Inflammatory macrophage treated with lipopolysaccharide for 1 hour (primary cell): ENCODE measurements around the gene NXPH4.

Experiments used
- DNase-seq, 2 donors: peaks; one replicate each; pipeline ENCODE4 v3.0.0-alpha.2; 2020 to 2022

NXPH4 gene

GRCh38 chr12:57216014-57216911 is at the start of gene NXPH4:
NXPH4 (plus strand) TSS chr12:57216794; CDS start chr12:57216970, 176 bp downstream.
- DNase-seq = no peak

GRCh38 chr12:57166971-57167371 is 49.6 kb upstream of the NXPH4 start:
- DNase-seq = peak; percentile 52 to 68

GRCh38 chr12:57168058-57168457 is 48.5 kb upstream of the NXPH4 start:
- no peak for DNase-seq

- DNase-seq = no peak
These were observed 47.4 kb upstream of the NXPH4 start for GRCh38 chr12:57169046-57169795.

GRCh38 chr12:57169969-57170368 is 46.6 kb upstream of the NXPH4 start:
- DNase-seq = no peak

- DNase-seq = no peak
These were observed 46.2 kb upstream of the NXPH4 start for GRCh38 chr12:57170408-57170807.

- no peak for DNase-seq
These were observed 45.7 kb upstream of the NXPH4 start for GRCh38 chr12:57170927-57171326.

- DNase-seq = no peak
These were observed 44.9 kb upstream of the NXPH4 start for GRCh38 chr12:57171668-57172067.

- peak in 1 of 2 donors; percentile 32 for DNase-seq
These were observed 43.5 kb upstream of the NXPH4 start for GRCh38 chr12:57173089-57173488.

- DNase-seq = no peak
These were observed 42.9 kb upstream of the NXPH4 start for GRCh38 chr12:57173683-57174082.

- peak; percentile 40 to 90 for DNase-seq
These were observed 41.0 kb upstream of the NXPH4 start for GRCh38 chr12:57175428-57176138.

- DNase-seq = no peak
These were observed 40.5 kb upstream of the NXPH4 start for GRCh38 chr12:57176139-57176477.

GRCh38 chr12:57176846-57177245 is 39.7 kb upstream of the NXPH4 start:
- no peak for DNase-seq

- DNase-seq = no peak
These were observed 39.2 kb upstream of the NXPH4 start for GRCh38 chr12:57177354-57177753.

GRCh38 chr12:57178213-57178612 is 38.4 kb upstream of the NXPH4 start:
- no peak for DNase-seq

GRCh38 chr12:57179331-57180086 is 37.1 kb upstream of the NXPH4 start:
- DNase-seq = no peak

GRCh38 chr12:57180321-57180989 is 36.1 kb upstream of the NXPH4 start:
- DNase-seq = no peak

- DNase-seq = no peak
These were observed 35.5 kb upstream of the NXPH4 start for GRCh38 chr12:57181072-57181471.

GRCh38 chr12:57181561-57182155 is 34.9 kb upstream of the NXPH4 start:
- no peak for DNase-seq

GRCh38 chr12:57182918-57183575 is 33.5 kb upstream of the NXPH4 start:
- DNase-seq = peak; percentile 39 to 84
